K562 (cell line): ENCODE results near the gene IDS. TPM values are rescaled to one million over a fixed set of nuclear protein-coding genes. Genes with fewer than 3 reads are reported as not detected.

Experiments used
- BMI1 ChIP-seq: fragments of 150-350 bp; IDR thresholded peaks from 2 replicates; pipeline ENCODE4 v1.6.1; 2014; ENCODE audit warnings: low read length
- CBX3 ChIP-seq, 2 experiments: IDR thresholded peaks; 1 replicate in 1 of 2; 2 replicates in 1 of 2; pipeline ENCODE4 v1.6.1; 2012; ENCODE audit warnings: inconsistent platforms in 2 of 2, low read length in 2 of 2, borderline replicate concordance in 1 of 2, control low read depth in 1 of 2
- E2F8 ChIP-seq: fragments of 450-650 bp; IDR thresholded peaks from 2 replicates; pipeline ENCODE4 v1.7.1; 2018; ENCODE audit warnings: mild to moderate bottlenecking, low read depth; ENCODE audit not compliant: partially characterized antibody
- ESRRA ChIP-seq: fragments of 450-650 bp; IDR thresholded peaks from 2 replicates; pipeline ENCODE4 v1.6.1; 2014; ENCODE audit warnings: low read depth, mild to moderate bottlenecking, moderate library complexity, borderline replicate concordance
- GTF2A2 ChIP-seq: IDR thresholded peaks from 2 replicates; pipeline ENCODE4 v1.6.1; 2016; ENCODE audit warnings: mild to moderate bottlenecking, missing genetic modification characterization, missing compliant biosample characterization
- KDM1A ChIP-seq, 2 experiments: fragments of 450-650 bp; IDR thresholded peaks; 2 replicates each; pipeline ENCODE4 v1.6.1; 2016; ENCODE audit warnings: mild to moderate bottlenecking in 2 of 2
- LARP7 ChIP-seq: fragments of 450-650 bp; IDR thresholded peaks from 2 replicates; pipeline ENCODE4 v1.6.1; 2016
- MTA1 ChIP-seq: fragments of 450-650 bp; IDR thresholded peaks from 2 replicates; pipeline ENCODE4 v1.6.1; 2017; ENCODE audit warnings: borderline replicate concordance
- NCOA1 ChIP-seq: fragments of 450-650 bp; IDR thresholded peaks from 2 replicates; pipeline ENCODE4 v1.6.1; 2016; ENCODE audit warnings: low read depth
- NCOR1 ChIP-seq: fragments of 450-650 bp; IDR thresholded peaks from 2 replicates; pipeline ENCODE4 v1.6.1; 2016; ENCODE audit warnings: mild to moderate bottlenecking, moderate library complexity
- NFE2L1 ChIP-seq: fragments of 450-650 bp; IDR thresholded peaks from 2 replicates; pipeline ENCODE4 v1.6.1; 2016; ENCODE audit warnings: missing genetic modification characterization, low read depth, mild to moderate bottlenecking, missing compliant biosample characterization, moderate library complexity, borderline replicate concordance
- NR1H2 ChIP-seq: sonication (generic); formaldehyde crosslinking; IDR thresholded peaks from 2 replicates; pipeline ENCODE4 v1.4.0; 2020; ENCODE audit warnings: mild to moderate bottlenecking, missing genetic modification reagents
- PML ChIP-seq: IDR thresholded peaks from 2 replicates; pipeline ENCODE4 v1.6.1; 2012; ENCODE audit warnings: low read length, inconsistent platforms
- POLR2A ChIP-seq: fragments of 450-650 bp; conservative IDR thresholded peaks from 2 replicates; pipeline ENCODE4 v1.6.1; 2016
- RBM17 ChIP-seq: fragments of 200-400 bp; formaldehyde crosslinking; IDR thresholded peaks from 2 replicates; pipeline ENCODE4 v1.6.1; 2017; ENCODE audit warnings: low read depth, mild to moderate bottlenecking, low read length, borderline replicate concordance
- RHOXF2B ChIP-seq: fragments of 250-450 bp; sonication (Bioruptor Pico); conservative IDR thresholded peaks from 2 replicates; pipeline ENCODE4 v1.5.1; 2021
- SRSF7 ChIP-seq: fragments of 200-400 bp; formaldehyde crosslinking; optimal IDR thresholded peaks from 2 replicates; pipeline ENCODE3; 2017; ENCODE audit warnings: mild to moderate bottlenecking, low read depth, low read length
- STAT5A ChIP-seq: IDR thresholded peaks from 2 replicates; pipeline ENCODE4 v1.6.1; 2012; ENCODE audit warnings: low read length, inconsistent platforms, borderline replicate concordance
- TAF15 ChIP-seq: fragments of 200-400 bp; formaldehyde crosslinking; IDR thresholded peaks from 2 replicates; pipeline ENCODE4 v1.6.1; 2017; ENCODE audit warnings: mild to moderate bottlenecking, low read depth, low read length, moderate library complexity
- TEAD4 ChIP-seq, 2 experiments: sonication (generic) in 1 of 2; formaldehyde crosslinking in 1 of 2; IDR thresholded peaks; 2 replicates each; pipeline versions ENCODE4 v1.6.1 to v1.8.0; 2012 to 2022; ENCODE audit warnings: borderline replicate concordance in 1 of 2, inconsistent platforms in 1 of 2, low read length in 1 of 2, mild to moderate bottlenecking in 1 of 2, missing genetic modification reagents in 1 of 2
- ZNF253 ChIP-seq: fragments of 250-450 bp; sonication (Bioruptor Pico); conservative IDR thresholded peaks from 2 replicates; pipeline ENCODE4 v1.6.1; 2021; ENCODE audit warnings: mild to moderate bottlenecking
- ZNF507 ChIP-seq: conservative IDR thresholded peaks from 2 replicates; pipeline ENCODE4 v1.6.1; 2017; ENCODE audit warnings: missing genetic modification characterization, missing compliant biosample characterization
- ZNF583 ChIP-seq: fragments of 250-450 bp; sonication (Bioruptor Pico); IDR thresholded peaks from 2 replicates; pipeline ENCODE4 v1.4.0; 2020
- ZZZ3 ChIP-seq: fragments of 450-650 bp; IDR thresholded peaks from 2 replicates; pipeline ENCODE4 v1.6.1; 2016; ENCODE audit warnings: antibody characterized with exemption, mild to moderate bottlenecking, moderate library complexity
- polyA plus RNA-seq, 8 experiments: library from polyadenylated mRNA; depleted of rRNA in 4 of 8; stranded (reverse) in 5 of 8; unstranded in 3 of 8; fragments of >200 nt; fragmentation: Nextera tagmentation in 2 of 8; fragmentation: Illumina TruSeq in 1 of 8; extraction: Ambion mirVana in 2 of 8; extraction: Trizol in 1 of 8; gene quantifications; 2 replicates each; pipeline versions ENCODE4 v1.2.1 to v1.2.3, GENCODE V29; 2011 to 2014; ENCODE audit warnings: inconsistent platforms in 1 of 8, missing spikeins in 1 of 8
- total RNA-seq, 7 experiments: library from RNA; depleted of rRNA in 6 of 7; stranded (reverse); fragments of >200 nt in 6 of 7; fragmentation: Illumina TruSeq in 2 of 7; extraction: Trizol in 2 of 7; gene quantifications; 2 replicates each; pipeline versions ENCODE4 v1.2.1 to v1.2.3, GENCODE V29; 2011 to 2021; ENCODE audit warnings: low replicate concordance in 1 of 7
- TF ChIP-seq, protein P1 (sequence below): fragments of 200-800 bp; sonication (Bioruptor generic); IDR thresholded peaks from 2 replicates; pipeline ENCODE4 v1.6.1; 2017; ENCODE audit warnings: missing genetic modification characterization, missing compliant biosample characterization
- TF ChIP-seq, protein P2 (sequence below): fragments of 250-450 bp; sonication (Bioruptor Pico); IDR thresholded peaks from 2 replicates; pipeline ENCODE4 v1.9.0; 2021; ENCODE audit warnings: mild to moderate bottlenecking

The IDS gene
- total and polyA plus RNA-seq, 9 of the 15 experiments (the other 6 are each of a cell fraction or from before 2014, with no cell fraction given) = 2.0 to 18.6 (median 8.6) TPM

- TF ChIP-seq RBM17 = no peak
- no peak for TF ChIP-seq PML
- TF ChIP-seq NFE2L1 = no peak
- TF ChIP-seq NR1H2 (CRISPR knock-in tag) = no peak
- no peak for TF ChIP-seq STAT5A
- no peak for TF ChIP-seq GTF2A2 (tag)
- peak in 1 of 2 experiments; percentile 72; a peak in 2 of 4 replicates for TF ChIP-seq KDM1A (IDR thresholded peaks at IDR 0.05)
- no peak for TF ChIP-seq ZNF507 (tag)
- no peak for TF ChIP-seq ZZZ3
- no peak for TF ChIP-seq RHOXF2B
- TF ChIP-seq NCOA1 = peak; percentile 34; the same call in 1 of the 2 replicates
- TF ChIP-seq LARP7 = no peak
- peak; percentile 69 for TF ChIP-seq POLR2A
- TF ChIP-seq MTA1 = peak; percentile 49; the same call in 1 of the 2 replicates
- TF ChIP-seq CBX3 (IDR thresholded peaks at IDR 0.05; ENCODE audit: borderline replicate concordance in 1 of 2, low read length in 2 of 2) = no peak; a peak in 1 of 3 replicates
- TF ChIP-seq, protein P1, sequence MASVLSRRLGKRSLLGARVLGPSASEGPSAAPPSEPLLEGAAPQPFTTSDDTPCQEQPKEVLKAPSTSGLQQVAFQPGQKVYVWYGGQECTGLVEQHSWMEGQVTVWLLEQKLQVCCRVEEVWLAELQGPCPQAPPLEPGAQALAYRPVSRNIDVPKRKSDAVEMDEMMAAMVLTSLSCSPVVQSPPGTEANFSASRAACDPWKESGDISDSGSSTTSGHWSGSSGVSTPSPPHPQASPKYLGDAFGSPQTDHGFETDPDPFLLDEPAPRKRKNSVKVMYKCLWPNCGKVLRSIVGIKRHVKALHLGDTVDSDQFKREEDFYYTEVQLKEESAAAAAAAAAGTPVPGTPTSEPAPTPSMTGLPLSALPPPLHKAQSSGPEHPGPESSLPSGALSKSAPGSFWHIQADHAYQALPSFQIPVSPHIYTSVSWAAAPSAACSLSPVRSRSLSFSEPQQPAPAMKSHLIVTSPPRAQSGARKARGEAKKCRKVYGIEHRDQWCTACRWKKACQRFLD = no peak
- TF ChIP-seq BMI1 = no peak
- no peak for TF ChIP-seq ZNF583 (CRISPR knock-in tag)
- TF ChIP-seq TAF15 = no peak
- TF ChIP-seq E2F8 = no peak
- TF ChIP-seq NCOR1 = no peak
- TF ChIP-seq ESRRA = peak; percentile 31; the same call in 1 of the 2 replicates
- TF ChIP-seq SRSF7 = no peak
- no peak for TF ChIP-seq ZNF253 (CRISPR knock-in tag)
- TF ChIP-seq, protein P2, sequence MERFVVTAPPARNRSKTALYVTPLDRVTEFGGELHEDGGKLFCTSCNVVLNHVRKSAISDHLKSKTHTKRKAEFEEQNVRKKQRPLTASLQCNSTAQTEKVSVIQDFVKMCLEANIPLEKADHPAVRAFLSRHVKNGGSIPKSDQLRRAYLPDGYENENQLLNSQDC = no peak
- peak; percentile 42; the same call in 1 of the 2 replicates for TF ChIP-seq TEAD4 (IDR thresholded peaks at IDR 0.05; ENCODE audit: low read length)
- no peak for TF ChIP-seq TEAD4 (CRISPR knock-in tag; IDR thresholded peaks at IDR 0.05; ENCODE audit: borderline replicate concordance)
These were observed 35.8 kb upstream of the IDS start, which contains the start of gene EOLA1 (continued) for GRCh38 chrX:149540621-149541520.
